Colonic mucosa (tissue), 4 donors: ENCODE measurements around the gene SLC19A1. TPM values are rescaled to one million over a fixed set of nuclear protein-coding genes. Genes with fewer than 3 reads are reported as not detected.
"Not testable (repeated sequence)": the region's sequence is repeated elsewhere in the genome, so short reads cannot be mapped to it uniquely, and the experiment has no call there.

Source experiments
- DNase-seq: peaks from one replicate; pipeline ENCODE4 v3.0.0-alpha.2; 2020
- H3K27ac ChIP-seq: fragments of 200-600 bp; one replicate; pipeline ENCODE4 v1.8.0; 2021
- H3K27me3 ChIP-seq: fragments of 200-600 bp; one replicate; pipeline ENCODE4 v1.8.0; 2021
- H3K36me3 ChIP-seq: fragments of 200-600 bp; one replicate; pipeline ENCODE4 v1.8.0; 2021
- H3K4me1 ChIP-seq: fragments of 200-600 bp; one replicate; pipeline ENCODE4 v1.8.0; 2021; ENCODE audit warnings: mild to moderate bottlenecking
- H3K4me3 ChIP-seq: fragments of 200-600 bp; one replicate; pipeline ENCODE4 v1.8.0; 2021
- H3K9ac ChIP-seq, 2 donors: one replicate each; pipeline ENCODE4 v1.7.0; 2013; ENCODE audit warnings: control low read depth in 2 of 2, low read depth in 2 of 2, low read length in 2 of 2
- H3K9me3 ChIP-seq: fragments of 200-600 bp; one replicate; pipeline ENCODE4 v1.8.0; 2021
- CTCF ChIP-seq: fragments of 200-600 bp; IDR thresholded peaks from one replicate; pipeline ENCODE4 v1.8.0; 2022; ENCODE audit warnings: antibody characterized with exemption, mild to moderate bottlenecking
- intact Hi-C: fragments of 100-400 bp; cut with DNase I; formaldehyde crosslinking; loops from one replicate; pipeline ENCODE4 v1.14.1; 2022
- total RNA-seq, 2 donors: library from RNA; stranded (reverse); fragmentation: NEBNext Ultra II Directional in 1 of 2; extraction: Animal tissue kit (Norgen Biotek cat#: 25700) in 1 of 2; gene quantifications; one replicate each; pipeline ENCODE4 v1.2.1, GENCODE V29; 2021
- donor health status: healthy.
- donor health status: DM: no; HTN: no; CAD: no.
- donor health status: DM: no; HTN: no; CAD: no.

Gene SLC19A1
- total RNA-seq, 2 donors from 2014 or later = 10.7 to 25.3 TPM

- Histone ChIP-seq H3K27me3 (no peaks in the 10 kb centered on the region), H3K36me3 (no peaks in the 10 kb centered on the region), H3K9me3 (no peaks in the 10 kb centered on the region), H3K4me1 (no peaks in the 10 kb centered on the region), H3K9ac (no peak overlapping the region), H3K4me3 (no peak overlapping the region), H3K27ac (no peak overlapping the region)
- intact Hi-C loops = no loop called here
- DNase-seq = no peak
- TF ChIP-seq CTCF = no peak
Observed at GRCh38 chr21:45572231-45572630, 30.0 kb upstream of the SLC19A1 start.

DNA sequence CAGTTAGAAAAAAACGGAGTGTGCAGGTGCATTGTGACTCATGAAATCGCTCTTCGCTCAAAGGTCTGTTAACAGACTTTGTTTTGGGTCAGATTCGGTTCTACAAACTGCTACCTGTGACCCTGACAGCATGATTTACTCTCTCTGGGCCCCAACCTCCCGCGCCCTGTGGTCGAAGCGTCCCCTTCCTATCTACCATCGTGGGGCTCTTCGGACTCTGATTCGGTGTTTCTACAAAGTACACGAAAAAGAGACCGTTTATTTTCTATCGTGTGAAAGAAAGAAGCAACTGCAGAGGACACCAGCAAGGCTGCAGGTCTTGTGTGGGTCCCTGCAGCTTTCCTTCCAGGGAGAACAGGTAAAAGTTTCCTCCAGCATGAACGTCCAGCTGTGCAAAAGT, 29.4 kb upstream of the SLC19A1 start:
- H3K27me3 ChIP-seq = no peaks in the 10 kb centered on the region
- DNase-seq = no peak
- TF ChIP-seq CTCF = no peak
- H3K4me1 ChIP-seq = no peaks in the 10 kb centered on the region
- H3K36me3 ChIP-seq = no peaks in the 10 kb centered on the region
- no peak overlapping the region for H3K9ac ChIP-seq
- H3K4me3 ChIP-seq = no peak overlapping the region
- intact Hi-C loops = no loop called here
- peak overlapping the region; percentile 1 for H3K27ac ChIP-seq
- H3K9me3 ChIP-seq = no peaks in the 10 kb centered on the region

- intact Hi-C loops = no loop called here
- H3K9ac ChIP-seq = no peak overlapping the region
- H3K9me3 ChIP-seq = no peaks in the 10 kb centered on the region
- H3K4me3 ChIP-seq = no peak overlapping the region
- H3K36me3 ChIP-seq = no peaks in the 10 kb centered on the region
- no peak for TF ChIP-seq CTCF
- H3K27me3 ChIP-seq = no peaks in the 10 kb centered on the region
- H3K4me1 ChIP-seq = no peaks in the 10 kb centered on the region
- H3K27ac ChIP-seq = peak overlapping the region; percentile 1
- DNase-seq = no peak
Observed at GRCh38 chr21:45570826-45571601, 28.8 kb upstream of the SLC19A1 start.

GRCh38 chr21:45570071-45570470, 27.8 kb upstream of the SLC19A1 start:
- H3K4me1 ChIP-seq = no peaks in the 10 kb centered on the region

GRCh38 chr21:45568383-45568782, 26.1 kb upstream of the SLC19A1 start:
- no peaks in the 10 kb centered on the region for H3K4me1 ChIP-seq
- no peaks in the 10 kb centered on the region for H3K36me3 ChIP-seq
- intact Hi-C loops = no loop called here
- H3K27me3 ChIP-seq = no peaks in the 10 kb centered on the region
- no peak for DNase-seq
- TF ChIP-seq CTCF = no peak
- no peak overlapping the region for H3K27ac ChIP-seq
- no peak overlapping the region for H3K4me3 ChIP-seq
- no peaks in the 10 kb centered on the region for H3K9me3 ChIP-seq
- no peak overlapping the region for H3K9ac ChIP-seq

More at GRCh38 chr21:45570071-45570470, 27.8 kb upstream of the SLC19A1 start:
- no peaks in the 10 kb centered on the region for H3K36me3 ChIP-seq
- intact Hi-C loops = no loop called here
- H3K27me3 ChIP-seq = no peaks in the 10 kb centered on the region
- no peak overlapping the region for H3K27ac ChIP-seq
- TF ChIP-seq CTCF = no peak
- no peak for DNase-seq
- no peak overlapping the region for H3K9ac ChIP-seq
- H3K9me3 ChIP-seq = no peaks in the 10 kb centered on the region
- H3K4me3 ChIP-seq = no peak overlapping the region

- H3K9me3 ChIP-seq, H3K4me3 ChIP-seq, intact Hi-C loops, DNase-seq, H3K27ac ChIP-seq, H3K27me3 ChIP-seq, H3K9ac ChIP-seq, H3K36me3 ChIP-seq, H3K4me1 ChIP-seq: not testable (repeated sequence)
Observed at GRCh38 chr21:45564137-45564536, 21.9 kb upstream of the SLC19A1 start.
